AG04450 (cell line): Measurements from ENCODE around the gene PTGS2. TPM values are rescaled to one million over a fixed set of nuclear protein-coding genes. Genes with fewer than 3 reads are reported as not detected.

Source experiments
- CTCF ChIA-PET: fragments of 300-600, 350-600 bp; formaldehyde crosslinking; extraction: SDS; loops from one replicate; lab custom pipeline; 2022; ENCODE audit warnings: antibody characterized with exemption, inconsistent platforms; lab: Charles Lee
- POLR2A ChIA-PET: fragments of 350-600 bp; formaldehyde crosslinking; extraction: SDS; loops from one replicate; lab custom pipeline; 2021; ENCODE audit warnings: antibody characterized with exemption, inconsistent platforms; lab: Yijun Ruan, JAX
- DNase-seq: peaks from one replicate; pipeline ENCODE4 v3.0.0-alpha.2; 2011; ENCODE audit warnings: low read depth, low spot score
- H3K27ac ChIP-seq: one replicate; pipeline ENCODE4 v1.5.1; 2012; ENCODE audit warnings: low read depth, low read length, control low read depth
- H3K27me3 ChIP-seq: one replicate; pipeline ENCODE4 v1.6.0; 2012; ENCODE audit warnings: low read length; ENCODE audit not compliant: control insufficient read depth, insufficient read depth
- H3K4me3 ChIP-seq: 2 replicates; pipeline ENCODE4 v1.5.1; 2011; ENCODE audit warnings: mild to moderate bottlenecking, low read depth, low read length, control low read depth
- H3K9me3 ChIP-seq: 2 replicates; pipeline ENCODE4 v1.5.1; 2012; ENCODE audit warnings: low read length; ENCODE audit not compliant: control insufficient read depth, insufficient read depth
- CTCF ChIP-seq: IDR thresholded peaks from 2 replicates; pipeline ENCODE4 v1.5.1; 2011; ENCODE audit warnings: low read depth, low read length, control low read depth, inconsistent platforms
- polyA minus RNA-seq: library from RNA; depleted of rRNA, polyadenylated mRNA; stranded (reverse); fragments of >200 nt; gene quantifications from 2 replicates; pipeline ENCODE4 v1.2.3, GENCODE V29; 2011; rRNA and poly(A)+ RNA removed
- polyA plus RNA-seq: library from polyadenylated mRNA; depleted of rRNA; stranded (reverse); fragments of >200 nt; gene quantifications from 2 replicates; pipeline ENCODE4 v1.2.3, GENCODE V29; 2011; rRNA removed

PTGS2 gene
- polyA plus RNA-seq: 2.1 and 2.7 TPM in 2 replicates
- 4.0 and 4.3 TPM in 2 replicates for polyA minus RNA-seq

DNA sequence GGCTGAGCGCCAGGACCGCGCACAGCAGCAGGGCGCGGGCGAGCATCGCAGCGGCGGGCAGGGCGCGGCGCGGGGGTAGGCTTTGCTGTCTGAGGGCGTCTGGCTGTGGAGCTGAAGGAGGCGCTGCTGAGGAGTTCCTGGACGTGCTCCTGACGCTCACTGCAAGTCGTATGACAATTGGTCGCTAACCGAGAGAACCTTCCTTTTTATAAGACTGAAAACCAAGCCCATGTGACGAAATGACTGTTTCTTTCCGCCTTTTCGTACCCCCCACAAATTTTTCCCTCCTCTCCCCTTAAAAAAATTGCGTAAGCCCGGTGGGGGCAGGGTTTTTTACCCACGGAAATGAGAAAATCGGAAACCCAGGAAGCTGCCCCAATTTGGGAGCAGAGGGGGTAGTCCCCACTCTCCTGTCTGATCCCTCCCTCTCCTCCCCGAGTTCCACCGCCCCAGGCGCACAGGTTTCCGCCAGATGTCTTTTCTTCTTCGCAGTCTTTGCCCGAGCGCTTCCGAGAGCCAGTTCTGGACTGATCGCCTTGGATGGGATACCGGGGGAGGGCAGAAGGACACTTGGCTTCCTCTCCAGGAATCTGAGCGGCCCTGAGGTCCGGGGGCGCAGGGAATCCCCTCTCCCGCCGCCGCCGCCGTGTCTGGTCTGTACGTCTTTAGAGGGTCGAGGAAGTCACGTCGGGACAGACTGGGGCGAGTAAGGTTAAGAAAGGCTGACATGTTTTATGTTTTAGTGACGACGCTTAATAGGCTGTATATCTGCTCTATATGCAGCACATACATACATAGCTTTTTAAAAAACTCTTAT lies at the start of gene PTGS2:
Gene PTGS2 (minus strand): TSS at position 179 of the 817 bp plus-strand sequence. CDS start 133 bp downstream, at position 46.
- no peaks in the 10 kb centered on the region for H3K27me3 ChIP-seq
- peak within 1 kb of the TSS; percentile 71 for H3K4me3 ChIP-seq
- ChIA-PET CTCF (interaction anchor here (0.6 to 3.0 kb wide), 24 partner anchors 10 to 308 kb away, joined by 3 to 16 read pairs (median 4); partner anchors contain the start of genes ODR4 and TPR), POLR2A (interaction anchor here (0.6 to 1.3 kb wide), 2 partner anchors 35 to 303 kb away, joined by 4 to 5 read pairs; no protein-coding TSS in a partner anchor)
- peak; percentile 69 for DNase-seq
- TF ChIP-seq CTCF: peak; percentile 71
- peak within 1 kb of the TSS; percentile 71 for H3K27ac ChIP-seq
- H3K9me3 ChIP-seq: no peaks in the 10 kb centered on the region

DNA sequence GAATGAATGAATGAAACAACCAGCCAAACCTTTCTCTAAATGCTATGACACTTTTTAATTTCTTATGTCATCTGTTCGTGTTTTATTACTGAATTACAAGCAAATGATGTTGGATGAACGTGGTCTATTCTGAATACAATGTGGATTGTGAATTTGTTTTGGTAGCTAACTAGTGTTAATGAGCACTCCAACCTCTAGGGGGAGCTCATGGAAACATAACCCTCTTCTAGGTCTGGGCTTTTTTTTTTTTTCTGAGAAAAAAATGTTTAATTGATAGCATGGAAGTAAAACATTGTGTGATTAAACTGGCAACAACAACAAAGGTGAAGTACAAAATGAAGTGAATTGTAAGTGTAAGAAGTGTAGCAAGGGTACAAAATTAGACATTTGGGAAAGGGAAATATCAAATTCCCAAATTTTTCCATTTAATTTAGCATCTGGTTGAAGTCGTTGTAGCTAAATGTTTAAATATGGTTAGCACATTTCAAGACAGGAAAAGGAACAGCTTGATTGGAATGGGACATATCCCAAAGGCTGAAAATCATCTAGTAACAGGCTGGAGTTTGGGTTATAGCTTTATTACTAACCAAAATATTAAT lies 42.6 kb upstream of the PTGS2 start:
- no peaks in the 10 kb centered on the region for H3K27me3 ChIP-seq
- no peaks in the 10 kb centered on the region for H3K9me3 ChIP-seq
- TF ChIP-seq CTCF: peak; percentile 70
- CTCF ChIA-PET: interaction anchor here (0.6 to 2.2 kb wide), 23 partner anchors 8 to 1407 kb away, joined by 3 to 24 read pairs (median 5); partner anchors contain the start of gene PTGS2
- POLR2A ChIA-PET: no interaction called here
- peak; percentile 11 for DNase-seq
- H3K27ac ChIP-seq: no peak overlapping the region
- H3K4me3 ChIP-seq: no peak overlapping the region

DNA sequence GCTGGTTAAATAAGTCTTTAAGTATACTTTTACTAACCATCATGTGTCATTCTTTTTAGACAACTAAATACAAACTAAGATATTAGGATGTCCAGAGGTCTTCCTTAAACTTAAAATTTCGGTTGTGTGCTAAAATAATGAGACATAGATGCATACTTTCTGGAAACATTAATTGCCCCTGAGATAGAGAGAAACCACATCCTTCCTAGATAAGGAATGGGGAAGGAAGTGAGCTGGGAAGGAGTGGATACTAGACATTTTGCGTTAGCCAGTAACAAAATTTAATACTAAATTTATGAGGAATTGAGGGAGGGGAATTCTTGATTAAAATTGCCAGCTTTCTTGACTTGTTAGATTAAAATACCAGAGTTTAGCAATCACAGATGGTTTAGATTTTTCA lies 37.1 kb upstream of the PTGS2 start:
- no peaks in the 10 kb centered on the region for H3K9me3 ChIP-seq
- ChIA-PET POLR2A (no interaction called here), CTCF (interaction anchor here (1.1 to 1.3 kb wide), 3 partner anchors 198 to 342 kb away, joined by 3 to 8 read pairs (median 3); partner anchors contain the start of genes ODR4 and TPR)
- H3K27me3 ChIP-seq: no peaks in the 10 kb centered on the region
- H3K27ac ChIP-seq: no peak overlapping the region
- H3K4me3 ChIP-seq: no peak overlapping the region
- no peak for DNase-seq
- no peak for TF ChIP-seq CTCF

DNA sequence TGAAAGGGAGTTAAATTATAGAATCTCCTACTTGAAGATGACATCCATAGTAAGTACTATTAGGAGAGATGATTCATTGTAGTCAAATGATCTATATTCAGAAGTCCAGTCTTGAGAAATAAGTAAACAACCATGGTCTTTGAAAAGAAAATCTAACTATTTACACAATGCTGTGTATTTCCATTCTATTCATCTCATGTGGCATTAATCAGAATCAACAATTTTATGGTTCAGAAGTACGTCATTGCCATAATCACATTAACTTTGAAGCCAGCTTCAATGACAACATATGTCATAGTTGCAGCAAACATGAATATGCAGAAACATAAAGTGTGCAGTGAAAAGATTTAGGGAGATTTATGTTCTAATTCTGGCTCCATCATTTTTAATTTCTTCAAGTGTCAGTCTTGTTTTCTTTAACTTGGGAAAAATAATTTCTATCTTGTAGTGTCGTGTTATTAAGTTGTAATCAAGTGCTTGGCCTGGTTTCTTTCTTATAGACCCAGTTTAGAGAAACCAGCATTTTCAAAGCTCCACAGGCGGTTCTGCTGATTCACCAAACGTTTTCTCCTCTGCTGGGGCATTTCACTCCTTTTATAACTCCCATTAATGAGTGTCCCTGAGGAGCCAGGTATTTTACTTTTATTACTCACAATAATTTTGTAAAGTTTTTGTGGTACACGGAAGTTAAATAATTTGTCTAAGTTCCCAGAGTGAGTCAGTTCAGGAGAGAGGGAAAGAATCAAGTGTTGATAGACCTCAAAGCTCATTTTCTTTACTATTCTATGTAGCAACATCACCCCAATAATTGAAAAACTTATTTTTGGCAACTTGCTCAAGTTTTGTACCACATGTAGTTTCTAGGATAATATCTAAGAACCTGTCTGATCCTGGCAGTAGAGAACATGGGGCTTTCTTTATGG lies 35.9 kb upstream of the PTGS2 start:
- no peaks in the 10 kb centered on the region for H3K27me3 ChIP-seq
- H3K27ac ChIP-seq: no peak overlapping the region
- CTCF ChIA-PET: no interaction called here
- no peak for DNase-seq
- POLR2A ChIA-PET: interaction anchor here (0.6 kb wide), 1 partner anchor 96 kb away, joined by 3 read pairs; no protein-coding TSS in a partner anchor
- TF ChIP-seq CTCF: no peak
- H3K4me3 ChIP-seq: no peak overlapping the region
- no peaks in the 10 kb centered on the region for H3K9me3 ChIP-seq
